A673 (cell line): ENCODE results near the gene MLH3. TPM values are rescaled to one million over a fixed set of nuclear protein-coding genes. Genes with fewer than 3 reads are reported as not detected.

Source experiments
- BruUV-seq: library from RNA; stranded (reverse); fragments of 400-500 nt; replicated peaks from 2 replicates; lab custom pipeline; 2021; lab: Mats Ljungman, UMichigan
- CTCF ChIA-PET: fragments of 300-600 bp; sonication (Branson Sonifier 250); formaldehyde crosslinking; loops from one replicate; lab custom pipeline; 2022; ENCODE audit warnings: antibody characterized with exemption; lab: Charles Lee
- POLR2A ChIA-PET: fragments of 300-600 bp; sonication (Branson Sonifier 250); formaldehyde crosslinking; loops from one replicate; lab custom pipeline; 2022; ENCODE audit warnings: antibody characterized with exemption; ENCODE audit not compliant: low non-redundant PET; lab: Charles Lee
- DNase-seq: peaks from one replicate; pipeline ENCODE4 v3.0.0-alpha.2; 2015; ENCODE audit warnings: low spot score
- H3K27ac ChIP-seq: fragments of 200-600 bp; sonication (generic); 2 replicates; pipeline ENCODE4 v1.5.1; 2016; ENCODE audit warnings: mixed run types, low read depth, mild to moderate bottlenecking, mixed read lengths, antibody characterized with exemption, low read length; ENCODE audit not compliant: poor library complexity, severe bottlenecking
- H3K27me3 ChIP-seq: fragments of 200-600 bp; sonication (generic); replicated peaks from 2 replicates; pipeline ENCODE4 v1.6.1; 2017; ENCODE audit warnings: mixed run types, low read depth, mild to moderate bottlenecking, mixed read lengths, antibody characterized with exemption, low read length; ENCODE audit not compliant: insufficient read depth, poor library complexity
- H3K36me3 ChIP-seq: fragments of 200-600 bp; sonication (generic); 2 replicates; pipeline ENCODE4 v1.6.1; 2016; ENCODE audit warnings: mixed run types, mild to moderate bottlenecking, mixed read lengths, antibody characterized with exemption, low read length; ENCODE audit not compliant: insufficient read depth, poor library complexity, severe bottlenecking
- H3K4me1 ChIP-seq: fragments of 200-600 bp; sonication (generic); 2 replicates; pipeline ENCODE4 v1.6.1; 2017; ENCODE audit warnings: mixed run types, mild to moderate bottlenecking, mixed read lengths, antibody characterized with exemption, low read length; ENCODE audit not compliant: insufficient read depth, poor library complexity, severe bottlenecking
- H3K4me3 ChIP-seq: fragments of 200-600 bp; sonication (generic); 2 replicates; pipeline ENCODE4 v1.5.1; 2016; ENCODE audit warnings: low read depth, mixed run types, mild to moderate bottlenecking, mixed read lengths, low read length; ENCODE audit not compliant: poor library complexity, severe bottlenecking
- H3K9me3 ChIP-seq: fragments of 200-600 bp; sonication (generic); 2 replicates; pipeline ENCODE4 v1.6.1; 2016; ENCODE audit warnings: mixed run types, low read depth, mild to moderate bottlenecking, mixed read lengths, antibody characterized with exemption, low read length; ENCODE audit not compliant: poor library complexity, severe bottlenecking
- EZH2 ChIP-seq: fragments of 200-600 bp; sonication (generic); IDR thresholded peaks from 2 replicates; pipeline ENCODE4 v1.6.1; 2017; ENCODE audit warnings: borderline replicate concordance, low read depth, mild to moderate bottlenecking, mixed read lengths, antibody characterized with exemption, low read length; ENCODE audit not compliant: poor library complexity, severe bottlenecking
- intact Hi-C: fragments of 100-400 bp; cut with micrococcal nuclease; formaldehyde crosslinking; loops from one replicate; pipeline ENCODE4 v1.10.0; 2022; ENCODE audit not compliant: unreplicated experiment
- total RNA-seq: library from RNA; stranded (reverse); gene quantifications from 2 replicates; pipeline ENCODE4 v1.2.3, GENCODE V29; 2021
- TF ChIP-seq, protein P1 (sequence below): fragments of 300-800, 200-600 bp; sonication (generic); conservative IDR thresholded peaks from 2 replicates; pipeline ENCODE4 v1.5.1; 2017; ENCODE audit warnings: low read depth, mild to moderate bottlenecking, antibody characterized with exemption, low read length, moderate library complexity, mixed read lengths

MLH3 gene
- total RNA-seq, 1 experiment from 2014 or later = 24.0 TPM

DNA sequence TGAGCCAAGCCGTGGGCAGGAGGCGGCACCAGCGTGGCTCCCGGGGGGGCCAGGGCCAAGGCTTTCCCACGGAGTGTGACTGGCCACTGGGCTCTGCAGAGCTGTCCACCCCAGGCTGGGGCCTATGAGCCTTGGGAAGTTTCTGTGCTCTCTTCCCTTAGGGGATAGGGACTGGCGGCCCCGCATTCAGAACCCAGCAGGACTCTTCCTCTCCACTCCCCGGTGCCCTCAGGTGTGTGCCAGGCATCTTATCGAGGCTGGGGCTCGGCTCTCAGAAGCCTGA is 66.3 kb downstream of the MLH3 start:
- no peak for DNase-seq
- H3K36me3 ChIP-seq = no peaks in the 10 kb centered on the region
- ChIA-PET POLR2A (no interaction called here), CTCF (no interaction called here)
- no peak overlapping the region for H3K4me3 ChIP-seq
- no peak for TF ChIP-seq EZH2
- TF ChIP-seq, protein P1, sequence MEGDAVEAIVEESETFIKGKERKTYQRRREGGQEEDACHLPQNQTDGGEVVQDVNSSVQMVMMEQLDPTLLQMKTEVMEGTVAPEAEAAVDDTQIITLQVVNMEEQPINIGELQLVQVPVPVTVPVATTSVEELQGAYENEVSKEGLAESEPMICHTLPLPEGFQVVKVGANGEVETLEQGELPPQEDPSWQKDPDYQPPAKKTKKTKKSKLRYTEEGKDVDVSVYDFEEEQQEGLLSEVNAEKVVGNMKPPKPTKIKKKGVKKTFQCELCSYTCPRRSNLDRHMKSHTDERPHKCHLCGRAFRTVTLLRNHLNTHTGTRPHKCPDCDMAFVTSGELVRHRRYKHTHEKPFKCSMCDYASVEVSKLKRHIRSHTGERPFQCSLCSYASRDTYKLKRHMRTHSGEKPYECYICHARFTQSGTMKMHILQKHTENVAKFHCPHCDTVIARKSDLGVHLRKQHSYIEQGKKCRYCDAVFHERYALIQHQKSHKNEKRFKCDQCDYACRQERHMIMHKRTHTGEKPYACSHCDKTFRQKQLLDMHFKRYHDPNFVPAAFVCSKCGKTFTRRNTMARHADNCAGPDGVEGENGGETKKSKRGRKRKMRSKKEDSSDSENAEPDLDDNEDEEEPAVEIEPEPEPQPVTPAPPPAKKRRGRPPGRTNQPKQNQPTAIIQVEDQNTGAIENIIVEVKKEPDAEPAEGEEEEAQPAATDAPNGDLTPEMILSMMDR = no peak
- no peaks in the 10 kb centered on the region for H3K9me3 ChIP-seq
- no peaks in the 10 kb centered on the region for H3K27me3 ChIP-seq
- peaks cover 23% of the 10 kb centered on the region for H3K4me1 ChIP-seq
- H3K27ac ChIP-seq = no peak overlapping the region
- BruUV-seq = no TSS peak
- intact Hi-C loops = no loop called here

DNA sequence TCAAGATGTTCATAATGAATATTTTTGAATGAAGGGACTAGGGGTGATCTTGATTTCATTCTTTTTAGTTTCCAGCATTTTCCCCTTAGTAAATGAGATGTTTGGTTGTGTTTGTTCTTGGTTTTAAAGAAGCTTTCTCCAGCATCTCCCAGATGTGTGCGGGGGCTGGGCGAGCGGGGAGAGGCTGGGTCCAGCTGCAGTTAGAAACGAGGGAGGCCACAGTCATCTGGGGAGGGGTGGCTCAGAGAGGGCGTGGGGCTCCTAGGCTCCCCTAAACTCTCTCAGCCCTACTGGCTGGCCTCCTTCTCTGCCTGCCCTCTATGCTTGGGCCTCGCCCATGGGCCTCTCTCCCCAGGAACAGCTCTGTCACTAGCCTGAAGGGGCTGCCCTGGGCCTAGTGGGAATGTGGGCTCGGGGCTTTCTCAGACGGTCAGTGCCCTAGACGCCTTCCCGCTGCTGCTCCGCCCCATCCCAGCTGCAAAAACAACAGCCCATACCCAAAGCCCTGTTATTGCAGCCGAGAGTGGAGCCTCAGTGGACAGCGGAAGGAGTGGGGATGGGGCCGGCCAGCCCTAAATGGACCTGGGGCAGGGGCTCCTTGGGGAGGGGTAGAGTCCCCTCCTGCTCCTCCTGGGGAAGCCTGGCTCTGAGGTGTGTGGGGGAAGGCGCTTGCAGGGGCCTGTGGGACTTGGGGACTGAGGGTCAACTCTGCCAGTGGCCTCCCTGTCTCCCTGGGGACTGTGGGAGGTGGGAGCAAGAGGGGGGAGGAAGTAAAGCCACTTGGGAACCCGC is 66.8 kb downstream of the MLH3 start:
- Histone ChIP-seq H3K36me3 (no peaks in the 10 kb centered on the region), H3K9me3 (no peaks in the 10 kb centered on the region), H3K4me1 (peaks cover 28% of the 10 kb centered on the region), H3K27ac (no peak overlapping the region), H3K27me3 (no peaks in the 10 kb centered on the region), H3K4me3 (no peak overlapping the region)
- BruUV-seq = no TSS peak
- intact Hi-C loops = no loop called here
- TF ChIP-seq, protein P1 = no peak
- no peak for TF ChIP-seq EZH2
- ChIA-PET POLR2A (interaction anchor here (0.6 kb wide), 1 partner anchor 673 kb away, joined by 3 read pairs; no protein-coding TSS in a partner anchor), CTCF (no interaction called here)
- no peak for DNase-seq

DNA sequence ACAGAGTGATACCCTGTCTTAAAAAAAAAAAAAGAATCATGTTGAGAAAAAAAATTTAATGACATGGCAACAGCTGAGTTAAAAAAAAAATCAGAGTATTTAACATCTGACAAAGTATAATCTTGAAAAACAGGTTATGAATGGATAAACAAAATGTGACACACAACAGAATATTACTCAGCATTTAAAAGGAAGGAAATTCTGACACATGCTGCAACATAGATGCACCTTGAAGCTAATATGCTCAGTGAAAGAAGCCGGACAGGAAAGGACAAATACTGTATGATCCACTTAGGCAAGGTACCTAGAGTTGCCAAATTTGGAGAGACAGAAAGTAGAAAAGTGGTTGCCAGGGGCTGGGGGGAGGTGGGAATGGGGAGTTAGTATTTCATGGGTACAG is 67.9 kb downstream of the MLH3 start:
- Histone ChIP-seq H3K9me3 (no peaks in the 10 kb centered on the region), H3K4me3 (no peak overlapping the region), H3K4me1 (peaks cover 39% of the 10 kb centered on the region), H3K36me3 (no peaks in the 10 kb centered on the region), H3K27me3 (no peaks in the 10 kb centered on the region), H3K27ac (no peak overlapping the region)
- TF ChIP-seq, protein P1 = no peak
- TF ChIP-seq EZH2 = no peak
- intact Hi-C loops = no loop called here
- no TSS peak for BruUV-seq
- ChIA-PET POLR2A (interaction anchor here (0.6 kb wide), 1 partner anchor 674 kb away, joined by 3 read pairs; no protein-coding TSS in a partner anchor), CTCF (no interaction called here)
- no peak for DNase-seq
